SKM-1 treated with dmso at 0.1 percent for 144 hours (cell line): ENCODE results near the gene F2R.

Experiments used
- DNase-seq: peaks from one replicate; lab custom pipeline; 2025; ENCODE audit not compliant: unreplicated experiment; lab: John Stamatoyannopoulos, UW

The F2R gene

DNA sequence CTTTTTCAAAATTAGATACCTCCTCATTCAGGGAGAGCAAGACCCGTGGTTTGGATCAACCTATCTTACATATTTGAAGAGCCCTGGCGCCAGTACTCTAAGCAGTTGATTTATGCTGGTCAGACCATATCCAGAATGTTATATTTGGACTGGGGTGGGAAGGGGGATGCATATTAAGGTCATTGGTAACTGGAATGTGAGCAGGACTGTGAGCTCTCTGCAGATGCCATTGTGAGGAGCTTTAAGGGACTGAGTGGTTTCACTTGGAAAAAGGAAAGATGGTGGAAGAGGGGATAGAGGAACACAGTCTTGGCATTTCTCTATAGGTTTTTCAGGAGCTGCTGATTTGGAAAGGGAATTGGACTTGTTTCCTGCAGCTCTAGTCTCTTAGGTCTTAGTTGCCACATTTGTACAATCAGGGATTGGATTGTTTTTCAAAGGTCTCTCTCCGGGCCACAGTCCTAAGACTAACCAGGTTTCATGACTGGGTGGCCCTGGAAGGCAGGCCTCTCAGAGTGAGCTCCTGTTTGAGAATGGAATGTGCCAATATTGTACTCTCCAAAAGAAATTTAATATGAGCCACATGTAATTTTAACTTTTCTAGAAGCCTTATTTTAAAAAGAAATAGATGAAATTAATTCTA is 25.8 kb upstream of the F2R start:
- no peak for DNase-seq

DNA sequence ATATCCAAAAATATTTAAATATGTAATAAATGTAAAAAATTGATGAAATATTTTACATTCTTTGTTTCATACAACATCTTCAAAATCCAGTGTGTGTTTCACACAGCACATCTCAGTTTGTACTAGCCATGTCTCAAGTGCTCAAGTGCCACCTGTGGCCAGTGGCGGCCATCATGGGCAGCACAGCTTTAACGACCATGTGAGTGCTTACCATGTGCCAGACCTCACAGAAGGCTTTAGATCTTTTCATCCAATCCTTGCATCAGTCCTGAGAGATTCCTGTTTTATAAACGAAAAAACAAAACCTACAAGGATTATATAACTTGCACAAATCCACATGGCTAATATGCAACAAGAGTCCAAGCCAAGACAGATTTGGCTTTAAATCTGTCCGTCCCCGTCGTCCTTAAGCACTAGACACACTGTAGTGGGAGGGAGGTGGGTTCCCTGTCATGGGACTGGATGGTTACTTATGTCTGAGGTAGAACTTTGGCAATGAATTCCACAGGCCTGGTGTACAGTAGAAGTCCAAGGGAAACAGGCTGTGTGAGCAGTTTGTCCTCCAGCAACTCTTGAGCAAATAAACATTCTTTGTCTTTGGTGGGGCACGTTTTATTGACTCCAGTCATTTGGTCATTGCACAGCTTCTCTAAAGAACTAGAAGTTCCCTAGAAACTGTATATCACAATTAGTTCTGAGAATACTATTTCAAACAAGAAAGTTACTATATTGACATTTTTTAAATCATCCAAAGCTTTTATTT is 25.0 kb upstream of the F2R start:
- no peak for DNase-seq

DNA sequence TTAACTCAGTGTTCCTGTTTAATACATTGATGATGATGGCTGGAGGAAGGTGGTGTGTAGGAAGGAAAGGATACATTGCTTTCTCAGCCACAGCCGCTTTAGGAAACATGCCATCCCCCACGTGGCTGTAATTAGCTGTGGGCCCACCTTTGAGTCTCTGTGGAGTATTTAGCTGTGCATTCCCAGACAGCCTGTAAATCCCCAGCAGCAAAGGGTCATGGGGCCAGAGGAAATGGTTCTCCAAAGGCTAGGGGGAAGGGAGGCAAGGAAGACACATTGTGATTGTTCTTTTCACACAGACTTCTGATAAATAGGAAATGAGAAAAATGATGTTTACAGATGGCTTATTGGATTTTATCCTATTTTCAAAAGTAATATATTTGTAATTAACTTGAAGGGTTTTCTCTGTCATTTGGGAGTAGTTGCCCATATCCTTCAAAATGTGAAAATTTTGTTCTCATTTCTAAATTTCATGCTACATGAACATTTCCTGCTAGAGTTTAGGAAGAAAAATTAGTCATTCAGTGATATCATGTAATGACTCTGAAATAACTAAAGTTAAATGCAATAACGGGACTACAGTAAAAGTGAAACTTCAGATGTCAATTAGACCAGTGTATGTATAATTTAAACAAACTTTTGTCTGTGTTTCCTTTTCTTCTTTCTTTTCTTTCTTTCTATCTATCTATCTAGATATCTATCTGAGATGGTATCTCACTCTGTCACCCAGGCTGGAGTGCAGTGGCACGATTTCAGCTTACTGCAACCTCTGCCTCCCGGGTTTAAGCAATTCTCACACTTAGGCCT is 24.3 kb upstream of the F2R start:
- DNase-seq: no peak

DNA sequence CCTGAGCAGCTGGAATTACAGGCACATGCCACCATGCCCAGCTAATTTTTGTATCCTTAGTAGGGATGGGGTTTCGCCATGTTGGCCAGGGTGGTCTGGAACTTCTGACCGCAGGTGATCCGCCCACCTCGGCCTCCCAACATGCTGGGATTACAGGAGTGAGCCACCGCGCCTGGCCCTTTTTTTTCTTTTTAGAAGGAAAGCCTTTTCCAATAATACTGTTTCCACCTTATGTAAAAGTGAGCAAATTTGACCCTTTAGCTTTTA is 23.7 kb upstream of the F2R start:
- DNase-seq: no peak

DNA sequence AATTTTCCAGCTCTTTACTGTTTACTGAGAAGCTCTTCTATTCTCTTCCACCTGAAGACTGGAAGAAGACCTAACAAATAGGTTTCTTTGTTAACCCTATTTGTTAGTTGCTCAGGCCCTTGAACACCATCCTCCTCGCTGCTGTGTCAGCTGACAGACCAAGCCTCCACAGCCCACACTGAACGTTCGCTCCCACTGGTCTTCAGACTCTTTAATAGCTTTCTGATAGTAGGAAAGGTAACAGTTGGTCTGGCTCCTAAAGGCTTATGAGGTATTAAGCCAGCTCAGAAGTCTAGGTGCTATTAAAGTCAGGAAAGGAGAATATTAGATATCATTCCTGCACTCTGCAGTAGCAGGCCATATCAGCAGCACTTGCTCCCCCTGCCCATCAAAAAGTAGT is 23.3 kb upstream of the F2R start:
- DNase-seq: no peak

DNA sequence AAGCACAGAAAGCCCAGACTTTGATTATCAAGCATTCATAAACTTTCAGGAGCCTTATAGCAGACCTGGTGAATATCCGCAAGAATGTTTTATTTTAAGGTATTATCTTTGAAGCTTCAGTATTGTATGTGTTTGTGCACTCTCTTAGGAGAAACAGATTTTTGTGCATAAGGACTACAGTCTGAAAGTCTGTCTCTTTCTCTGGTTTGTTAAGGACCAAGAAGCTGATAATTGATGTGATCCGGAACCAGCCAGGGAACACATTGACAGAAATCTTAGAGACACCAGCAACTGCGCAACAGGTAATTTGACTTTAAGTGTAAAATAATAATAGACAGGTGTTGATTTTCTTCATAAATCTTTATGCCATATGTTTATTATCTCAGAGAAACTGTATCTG is 22.8 kb upstream of the F2R start:
- no peak for DNase-seq

DNA sequence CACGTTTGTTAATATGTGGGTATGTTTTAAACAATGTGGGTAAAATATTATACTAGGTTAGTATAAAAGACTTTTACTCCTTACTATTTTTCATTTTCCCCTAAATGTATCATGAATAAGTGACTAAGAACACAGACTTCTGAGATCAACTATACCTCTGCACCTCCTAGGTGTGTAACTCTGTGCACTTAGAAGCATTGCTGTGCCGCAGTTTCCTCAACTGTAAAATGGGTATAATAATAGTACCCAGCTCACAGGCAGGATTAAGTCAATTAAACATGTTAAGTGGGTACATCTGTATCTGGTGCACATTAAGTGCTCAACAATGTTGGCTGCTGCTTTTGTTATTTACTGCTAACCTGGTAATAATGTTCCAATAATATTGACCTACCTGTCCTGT is 21.6 kb upstream of the F2R start:
- DNase-seq: no peak

DNA sequence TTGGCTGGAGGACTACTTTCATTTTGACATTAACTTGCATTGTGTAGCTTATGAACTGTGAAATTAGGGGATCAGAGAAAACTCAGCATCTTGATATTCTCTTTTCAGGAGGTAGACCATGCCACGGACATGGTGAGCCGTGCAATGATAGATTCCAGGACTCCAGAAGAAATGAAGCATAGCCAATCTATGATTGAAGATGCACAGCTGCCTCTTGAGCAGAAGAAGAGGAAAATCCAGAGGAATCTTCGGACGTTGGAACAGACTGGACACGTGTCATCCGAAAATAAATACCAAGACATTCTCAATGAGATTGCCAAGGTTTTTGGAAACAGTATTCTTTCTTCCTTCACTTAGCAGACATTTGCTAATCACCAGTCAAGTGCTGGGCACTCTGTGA is 20.6 kb upstream of the F2R start:
- DNase-seq: no peak

DNA sequence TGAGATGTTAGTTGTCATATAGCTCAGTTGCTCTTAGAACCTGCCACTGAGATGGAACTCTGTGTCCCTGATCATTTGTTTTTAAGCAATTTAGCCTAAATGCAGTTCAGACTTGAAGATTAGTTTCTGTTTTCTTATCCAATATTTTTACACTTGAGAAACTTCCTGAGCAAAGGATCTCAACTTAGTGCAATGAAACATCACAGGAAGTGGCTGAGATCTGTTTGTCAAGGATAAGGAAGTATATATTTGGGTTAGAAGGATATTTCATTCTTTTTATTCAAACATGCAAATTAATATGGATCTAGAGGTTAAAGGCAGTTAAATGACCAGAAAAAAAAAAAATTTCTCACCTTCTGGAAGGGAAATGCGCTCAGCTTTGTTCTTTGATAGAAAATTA is 19.7 kb upstream of the F2R start:
- DNase-seq: peak; percentile 2

DNA sequence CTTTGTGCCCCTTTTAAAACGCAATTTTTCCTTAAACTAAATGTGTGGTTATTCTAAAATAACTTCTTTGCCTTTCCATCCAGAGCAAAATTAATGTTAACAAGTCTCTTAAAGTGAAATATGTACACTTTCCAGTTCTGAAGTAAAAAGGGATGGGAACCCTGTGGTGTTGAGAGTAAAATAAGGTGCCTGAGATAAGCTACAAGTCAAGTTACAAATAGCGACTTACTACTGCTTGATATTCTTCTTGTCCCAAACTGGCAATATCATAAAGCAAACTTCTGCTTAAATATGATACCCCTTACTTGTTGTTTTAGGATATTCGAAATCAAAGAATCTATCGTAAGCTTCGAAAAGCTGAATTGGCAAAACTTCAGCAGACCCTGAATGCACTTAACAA is 18.3 kb upstream of the F2R start:
- DNase-seq: no peak

DNA sequence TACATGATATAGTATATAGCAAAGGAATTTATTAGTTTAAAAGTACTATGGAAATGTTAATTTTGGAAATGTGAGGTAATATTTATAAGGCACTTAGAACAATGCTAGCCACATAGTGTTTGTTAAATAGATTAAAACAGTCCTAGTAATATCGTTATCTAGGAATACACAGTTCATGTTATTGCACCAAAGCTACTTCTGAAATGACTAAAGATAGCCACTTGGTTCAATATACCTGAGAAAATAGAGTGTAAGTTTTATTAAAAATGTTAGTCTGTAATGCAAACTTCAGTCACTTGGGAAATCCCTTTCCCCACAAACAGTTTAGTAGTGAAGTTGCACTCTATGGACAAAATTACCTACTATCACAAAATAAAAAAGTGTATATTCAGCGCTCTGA is 15.4 kb upstream of the F2R start:
- DNase-seq: no peak

DNA sequence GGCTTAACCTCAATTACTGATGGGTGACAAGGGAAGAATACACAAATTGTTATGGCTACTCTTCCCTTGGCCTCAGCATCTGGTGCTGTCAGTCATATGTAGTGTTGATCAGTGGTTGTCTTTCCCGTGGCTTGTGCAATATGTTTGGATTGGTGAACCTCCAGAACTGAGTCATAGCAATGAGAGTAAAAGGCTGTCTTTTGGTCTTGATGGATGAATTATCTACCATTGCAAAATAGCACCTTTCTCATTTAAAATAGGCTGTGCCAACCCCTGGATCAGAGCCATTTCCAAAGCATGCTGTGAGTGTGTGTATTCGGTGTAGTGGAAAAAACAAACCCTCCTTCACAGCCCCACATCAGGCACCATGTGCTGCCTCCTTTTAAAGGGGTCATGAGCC is 14.6 kb upstream of the F2R start:
- no peak for DNase-seq

DNA sequence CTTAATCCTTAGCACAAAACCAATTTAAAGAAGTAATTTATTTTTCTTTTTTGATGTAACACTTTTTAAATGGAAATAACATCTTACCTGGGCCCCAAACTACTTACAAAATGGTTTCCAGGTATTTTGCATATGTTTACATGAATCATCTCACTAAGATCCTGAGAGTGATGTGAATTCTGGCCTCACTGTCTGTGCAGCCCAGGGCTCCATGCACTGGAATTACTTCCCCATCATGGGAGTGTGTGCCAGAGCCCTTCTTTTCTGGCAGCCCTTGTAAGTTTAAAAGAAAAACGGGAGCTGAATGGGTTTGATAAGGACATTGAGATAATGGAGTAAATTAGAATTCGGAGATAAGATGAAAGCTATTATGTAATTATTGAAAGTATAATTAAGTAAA is 12.2 kb upstream of the F2R start:
- no peak for DNase-seq

DNA sequence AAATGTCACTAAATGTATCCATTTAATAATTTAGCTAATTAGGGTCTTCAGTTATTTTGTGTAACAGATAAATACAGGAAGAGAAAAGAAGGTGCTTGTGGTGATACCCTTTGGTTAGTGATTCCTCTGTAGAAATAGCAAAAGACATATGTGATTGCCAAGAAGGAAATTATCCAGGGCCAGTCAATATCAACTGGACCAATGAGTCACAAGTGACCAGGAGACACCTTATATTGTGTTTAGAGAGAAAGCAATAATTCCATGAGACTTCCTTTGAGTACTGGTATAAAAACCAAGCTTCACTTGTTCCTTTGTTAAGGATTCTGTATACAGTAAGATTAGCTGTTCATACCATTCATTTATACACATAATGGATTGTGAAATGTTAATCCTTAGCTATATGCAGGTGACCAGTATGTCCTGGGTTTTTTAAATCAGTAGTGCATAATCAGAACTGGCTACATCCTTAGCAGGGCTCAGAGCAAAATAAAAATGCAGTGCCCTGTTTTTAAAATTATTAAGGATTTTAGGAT is 11.7 kb upstream of the F2R start:
- no peak for DNase-seq

DNA sequence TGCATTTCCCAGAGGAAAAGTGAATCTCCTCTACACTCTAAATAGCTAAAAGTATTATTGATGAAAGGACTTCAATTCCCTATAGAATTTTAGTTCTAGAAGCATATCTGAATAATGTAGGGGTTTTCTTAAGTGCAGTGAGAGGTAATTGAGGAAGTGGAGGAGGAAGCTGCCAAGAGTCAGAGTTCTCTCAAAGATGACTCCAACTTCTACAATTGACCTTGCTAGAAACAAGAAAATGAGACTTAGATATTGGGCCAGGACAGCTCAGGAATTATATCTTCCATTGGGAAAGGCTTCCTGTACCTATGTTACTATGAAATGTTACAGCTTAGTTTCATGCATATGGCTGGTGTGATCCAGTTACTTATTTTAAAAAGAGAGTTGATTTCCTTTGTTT is 10.4 kb upstream of the F2R start:
- peak; percentile 55 for DNase-seq

DNA sequence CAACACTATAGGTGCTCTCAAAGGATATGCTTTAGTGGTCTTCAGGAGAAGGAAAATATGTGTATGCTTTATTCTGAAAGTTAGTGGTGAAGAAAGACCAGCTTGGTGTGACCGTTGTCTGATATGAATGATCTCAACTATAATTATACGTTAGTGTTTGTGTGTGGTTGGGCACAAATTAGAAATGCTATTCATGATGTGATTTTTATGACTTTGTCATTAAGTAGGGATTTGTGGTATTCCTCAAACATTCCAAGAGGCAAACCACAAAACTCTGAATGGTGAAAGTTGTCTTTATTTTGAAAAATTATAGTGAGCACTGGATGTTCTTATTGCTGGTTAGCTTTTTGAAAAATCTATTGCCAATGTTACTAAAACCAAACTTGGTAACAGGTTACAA is 6.2 kb upstream of the F2R start:
- no peak for DNase-seq

DNA sequence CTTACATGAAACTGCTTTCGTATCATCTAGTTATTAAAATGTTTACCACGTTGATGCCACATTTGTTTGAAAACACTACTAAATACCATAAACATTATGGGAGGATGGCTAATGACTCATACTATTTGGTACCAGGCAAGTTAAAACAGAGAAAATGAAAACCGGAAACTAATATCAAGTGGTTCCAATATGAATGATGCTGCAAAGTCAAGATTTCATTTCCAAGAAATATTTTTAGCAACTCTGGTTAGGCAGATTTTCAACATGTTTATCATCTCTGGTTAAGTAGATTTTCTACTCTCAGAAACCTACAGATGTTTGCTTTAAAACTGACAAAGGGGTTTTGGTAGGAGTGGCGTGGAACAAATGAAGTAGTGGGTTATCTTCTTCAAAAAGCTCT is 4.9 kb upstream of the F2R start:
- DNase-seq: no peak

DNA sequence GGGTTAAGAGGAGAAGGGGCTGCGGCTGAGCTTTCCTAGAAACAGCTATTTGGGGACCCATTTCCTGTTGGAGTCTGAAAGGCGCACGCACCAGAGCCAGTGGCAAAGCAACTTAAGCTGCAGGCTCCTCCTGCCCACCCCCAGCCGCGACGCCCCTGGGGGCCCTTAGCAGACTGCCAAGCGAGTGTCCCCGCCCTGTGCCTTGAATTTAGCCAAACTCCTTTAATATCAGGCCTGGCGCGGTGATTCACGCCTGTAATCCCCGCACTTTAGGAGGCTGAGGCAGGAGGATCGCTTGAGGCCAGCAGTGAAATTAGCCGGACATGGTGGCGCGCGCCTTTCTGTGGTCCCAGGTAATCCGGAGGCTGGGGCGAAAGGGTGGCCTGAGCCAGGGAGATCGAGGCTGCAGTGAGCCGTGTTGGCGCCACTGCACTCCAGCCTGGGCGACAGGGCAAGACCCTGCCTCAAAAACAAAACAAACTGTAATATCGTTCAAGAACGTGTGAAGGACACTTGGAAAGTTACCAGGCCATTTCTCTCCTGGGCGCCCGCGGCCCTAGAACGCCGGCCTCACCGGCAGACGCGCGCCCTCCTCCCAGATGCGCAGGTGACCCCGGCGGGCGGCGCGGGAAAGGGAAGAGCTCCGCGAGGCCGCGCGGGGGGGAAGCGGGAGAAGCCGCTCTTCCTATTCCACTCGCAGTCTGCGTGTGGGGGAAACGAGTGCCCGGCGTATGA is 1.0 kb upstream of the F2R start:
- no peak for DNase-seq

DNA sequence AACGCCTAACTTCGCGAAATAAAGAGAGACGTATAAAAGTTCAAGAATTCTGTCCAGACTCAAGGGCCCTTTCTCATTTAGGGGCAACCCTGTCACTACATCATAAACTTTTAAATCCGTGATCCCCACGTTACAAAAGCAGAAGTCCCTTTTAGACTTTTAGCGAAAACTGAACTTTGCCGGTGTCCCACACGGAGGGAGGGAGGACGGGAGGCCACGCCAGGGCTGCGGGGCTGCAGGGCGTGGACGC is 515 bp upstream of the F2R start:
- DNase-seq: peak; percentile 24

DNA sequence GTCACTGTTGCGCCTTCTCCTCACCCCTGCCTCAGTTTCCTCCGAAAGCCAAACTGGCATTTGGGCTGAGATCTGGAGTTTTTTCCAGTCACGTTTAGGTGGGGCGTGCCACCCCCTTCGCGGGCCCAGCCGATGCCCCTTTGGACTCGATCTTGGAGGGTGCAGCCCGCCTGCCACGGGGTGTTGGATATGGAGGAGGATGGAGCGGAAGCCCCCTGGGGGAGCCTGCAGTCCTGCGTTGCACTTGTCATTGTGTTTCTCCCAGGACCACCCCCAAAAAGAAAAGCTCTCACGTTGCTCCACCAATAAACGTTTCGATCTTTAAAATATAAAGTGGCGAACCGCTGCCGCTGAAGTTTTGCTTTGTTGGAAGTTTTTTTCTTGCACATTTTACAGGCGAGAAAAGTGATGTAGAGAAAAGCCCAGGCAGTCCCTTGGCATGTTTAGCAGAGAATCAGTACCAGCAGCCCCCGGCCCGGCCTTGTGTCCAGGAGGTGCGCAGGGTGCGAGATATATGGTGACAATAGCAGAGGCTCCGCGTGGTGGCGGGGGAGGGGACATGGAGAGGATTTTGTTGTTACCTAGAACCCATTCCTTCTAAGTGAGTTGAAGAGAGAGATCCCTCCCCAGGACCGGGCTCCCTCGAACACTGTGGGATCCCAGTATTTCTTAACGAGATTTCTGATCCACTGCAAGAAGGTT is 681 bp downstream of the F2R start:
- no peak for DNase-seq
